SK-N-SH (cell line): Measurements from ENCODE around the gene CHGA. TPM values are rescaled to one million over a fixed set of nuclear protein-coding genes. Genes with fewer than 3 reads are reported as not detected.

ENCODE experiments used
- CTCF ChIA-PET: fragments of 300-600, 350-600 bp; formaldehyde crosslinking; extraction: SDS; loops from one replicate; lab custom pipeline; 2021; lab: Yijun Ruan, JAX
- POLR2A ChIA-PET: fragments of 350-600 bp; sonication (Branson Sonifier 250); formaldehyde crosslinking; extraction: SDS; loops from one replicate; lab custom pipeline; 2020; ENCODE audit warnings: antibody characterized with exemption, inconsistent platforms; lab: Yijun Ruan, JAX
- DNase-seq: peaks from one replicate; pipeline ENCODE4 v3.0.0; 2012
- H2AFZ ChIP-seq: fragments of 200-600 bp; sonication (generic); 2 replicates; pipeline ENCODE4 v1.8.1; 2016; ENCODE audit warnings: antibody characterized with exemption, mild to moderate bottlenecking, low read depth
- H3F3A ChIP-seq: fragments of 200-600 bp; sonication (generic); replicated peaks from 2 replicates; pipeline ENCODE3; 2016; ENCODE audit warnings: antibody characterized with exemption, mild to moderate bottlenecking; ENCODE audit not compliant: insufficient read depth
- H3K27ac ChIP-seq, 2 experiments: fragments of 200-500 bp in 1 of 2; fragments of 200-600 bp in 1 of 2; sonication (Bioruptor generic) in 1 of 2; sonication (generic), shearing (Covaris generic) in 1 of 2; 2 replicates each; pipeline versions ENCODE4 v1.5.1 to v1.6.1; 2014 to 2016; ENCODE audit warnings: low read depth in 2 of 2, inconsistent platforms in 1 of 2, low read length in 1 of 2, mild to moderate bottlenecking in 1 of 2, mixed read lengths in 1 of 2
- H3K27me3 ChIP-seq: fragments of 200-600 bp; sonication (generic), shearing (Covaris generic); 2 replicates; pipeline ENCODE4 v1.6.1; 2016; ENCODE audit warnings: mixed run types; ENCODE audit not compliant: insufficient read depth
- H3K36me3 ChIP-seq, 2 experiments: fragments of 200-500 bp in 1 of 2; fragments of 200-600 bp in 1 of 2; sonication (Bioruptor generic) in 1 of 2; sonication (generic) in 1 of 2; replicated peaks in 1 of 2; 2 replicates each; pipeline versions ENCODE3 to v1.5.1; 2014 to 2016; ENCODE audit warnings: low read length in 1 of 2, mild to moderate bottlenecking in 1 of 2; ENCODE audit not compliant: insufficient read depth in 2 of 2, control insufficient read depth in 1 of 2
- H3K4me1 ChIP-seq, 2 experiments: fragments of 200-500 bp in 1 of 2; fragments of 200-600 bp in 1 of 2; sonication (Bioruptor generic) in 1 of 2; sonication (generic), shearing (Covaris generic) in 1 of 2; 2 replicates each; pipeline versions ENCODE4 v1.5.1 to v1.6.1; 2014 to 2016; ENCODE audit warnings: low read depth in 1 of 2, low read length in 1 of 2, mixed run types in 1 of 2; ENCODE audit not compliant: insufficient read depth in 2 of 2, control insufficient read depth in 1 of 2
- H3K4me2 ChIP-seq: fragments of 200-600 bp; sonication (generic), shearing (Covaris generic); 2 replicates; pipeline ENCODE4 v1.6.1; 2017; ENCODE audit warnings: mixed run types
- H3K4me3 ChIP-seq, 2 experiments: fragments of 200-500 bp in 1 of 2; fragments of 200-600 bp in 1 of 2; sonication (Bioruptor generic) in 1 of 2; sonication (generic), shearing (Covaris generic) in 1 of 2; 2 replicates each; pipeline versions ENCODE4 v1.5.1 to v1.8.1; 2014 to 2016; ENCODE audit warnings: low read depth in 2 of 2, inconsistent platforms in 1 of 2, low read length in 1 of 2, mild to moderate bottlenecking in 1 of 2, mixed read lengths in 1 of 2, moderate library complexity in 1 of 2
- H3K79me2 ChIP-seq: fragments of 200-600 bp; sonication (generic); 2 replicates; pipeline ENCODE4 v1.8.1; 2017; ENCODE audit warnings: mild to moderate bottlenecking; ENCODE audit not compliant: insufficient read depth
- H3K9ac ChIP-seq: fragments of 200-600 bp; sonication (generic); 2 replicates; pipeline ENCODE4 v1.6.1; 2017; ENCODE audit warnings: mixed run types
- H3K9me2 ChIP-seq: fragments of 200-600 bp; sonication (generic); 2 replicates; pipeline ENCODE4 v1.6.1; 2017; ENCODE audit warnings: mixed run types
- H3K9me3 ChIP-seq: fragments of 200-600 bp; sonication (generic); 2 replicates; pipeline ENCODE4 v1.6.1; 2017; ENCODE audit warnings: mixed run types, mild to moderate bottlenecking, moderate library complexity
- H4K20me1 ChIP-seq: fragments of 200-600 bp; sonication (generic); 2 replicates; pipeline ENCODE4 v1.6.1; 2017; ENCODE audit warnings: mild to moderate bottlenecking, mixed run types; ENCODE audit not compliant: insufficient read depth
- CHD2 ChIP-seq: fragments of 150-350 bp; IDR thresholded peaks from 2 replicates; pipeline ENCODE4 v1.6.1; 2018; ENCODE audit warnings: low read length; ENCODE audit not compliant: partially characterized antibody
- ELF1 ChIP-seq: IDR thresholded peaks from 2 replicates; pipeline ENCODE4 v1.4.0; 2012
- EP300 ChIP-seq, 2 experiments: IDR thresholded peaks; 2 replicates each; pipeline versions ENCODE4 v1.4.0 to v1.6.1; 2012; ENCODE audit warnings: borderline replicate concordance in 1 of 2, low read depth in 1 of 2, low read length in 1 of 2
- FOSL2 ChIP-seq: IDR thresholded peaks from 2 replicates; pipeline ENCODE4 v1.4.0; 2012; ENCODE audit warnings: low read depth, mild to moderate bottlenecking, moderate library complexity, borderline replicate concordance
- FOXJ3 ChIP-seq: sonication (generic); formaldehyde crosslinking; IDR thresholded peaks from 2 replicates; pipeline ENCODE4 v1.5.1; 2020; ENCODE audit warnings: mild to moderate bottlenecking, missing genetic modification reagents
- GABPA ChIP-seq: IDR thresholded peaks from 2 replicates; pipeline ENCODE4 v1.4.0; 2012; ENCODE audit warnings: low read depth, mild to moderate bottlenecking
- GATA2 ChIP-seq: sonication (generic); formaldehyde crosslinking; IDR thresholded peaks from 2 replicates; pipeline ENCODE4 v1.5.0; 2020; ENCODE audit warnings: mild to moderate bottlenecking, missing genetic modification reagents
- IRF3 ChIP-seq: fragments of 150-350 bp; IDR thresholded peaks from 2 replicates; pipeline ENCODE4 v1.6.1; 2016; ENCODE audit warnings: mild to moderate bottlenecking, low read depth, low read length
- JUND ChIP-seq: IDR thresholded peaks from 2 replicates; pipeline ENCODE4 v1.4.0; 2012
- MAX ChIP-seq: IDR thresholded peaks from 2 replicates; pipeline ENCODE4 v1.4.0; 2012; ENCODE audit warnings: low read depth
- MEF2A ChIP-seq: IDR thresholded peaks from 2 replicates; pipeline ENCODE4 v1.4.0; 2012; ENCODE audit warnings: low read depth, borderline replicate concordance
- NFIC ChIP-seq: IDR thresholded peaks from 2 replicates; pipeline ENCODE4 v1.4.0; 2012; ENCODE audit warnings: borderline replicate concordance
- POLR2AphosphoS5 ChIP-seq: IDR thresholded peaks from 2 replicates; pipeline ENCODE4 v1.6.1; 2012; ENCODE audit warnings: low read depth, low read length
- RCOR1 ChIP-seq: fragments of 150-350 bp; IDR thresholded peaks from 2 replicates; pipeline ENCODE4 v1.6.1; 2017; ENCODE audit warnings: antibody characterized with exemption, low read length
- RFX5 ChIP-seq: IDR thresholded peaks from 2 replicates; pipeline ENCODE4 v1.6.1; 2012; ENCODE audit warnings: mild to moderate bottlenecking, improper control_type of control experiment, low read length
- RXRA ChIP-seq: IDR thresholded peaks from 2 replicates; pipeline ENCODE4 v1.4.0; 2012; ENCODE audit warnings: low read depth, mild to moderate bottlenecking, borderline replicate concordance
- SIN3A ChIP-seq: IDR thresholded peaks from 2 replicates; pipeline ENCODE4 v1.6.1; 2012; ENCODE audit warnings: low read depth, mild to moderate bottlenecking, low read length, moderate library complexity, borderline replicate concordance
- TAF1 ChIP-seq: IDR thresholded peaks from 2 replicates; pipeline ENCODE4 v1.6.1; 2012; ENCODE audit warnings: low read depth, mild to moderate bottlenecking, low read length, moderate library complexity, borderline replicate concordance
- WGBS: methylation state at CpG from one replicate; pipeline ENCODE4 v1.1.6; 2017; ENCODE audit warnings: low lambda C conversion rate; 5-methylcytosine and 5-hydroxymethylcytosine counted together
- polyA plus RNA-seq, 3 experiments: library from polyadenylated mRNA; depleted of rRNA; stranded (reverse); fragments of >200 nt; gene quantifications; 2 replicates each; pipeline ENCODE4 v1.2.3, GENCODE V29; 2012

The CHGA gene
- polyA plus RNA-seq, 1 of the 3 experiments (the other 2 are of a cell fraction), result 5.6 TPM

- H3K9me3 ChIP-seq, result no peaks in the 10 kb centered on the region
- peaks cover 3 to 61% of the 10 kb centered on the region in 2 experiments; a peak in 3 of 4 replicates for H3K4me1 ChIP-seq
- TF ChIP-seq FOXJ3 (CRISPR knock-in tag) (peak; percentile 81), RCOR1 (0 out of 2 replicates have a peak, but pooled peaks have one; percentile 16), ELF1 (no peak), EP300 (IDR thresholded peaks at IDR 0.05; ENCODE audit: borderline replicate concordance in 1 of 2, low read depth in 1 of 2, low read length in 1 of 2) (peak in 1 of 2 experiments; percentile 88; a peak in 2 of 4 replicates)
These were observed 41.5 kb downstream of the CHGA start for GRCh38 chr14:92964124-92965109.

GRCh38 chr14:92965281-92965680 lies 42.3 kb downstream of the CHGA start:
- POLR2A ChIA-PET, result interaction anchor here (1.6 kb wide), 1 partner anchor 21 kb away, joined by 4 read pairs; no protein-coding TSS in a partner anchor
- no peaks in the 10 kb centered on the region for H3K27me3 ChIP-seq
- no peak overlapping the region for H2AFZ ChIP-seq
- 66% methylated on average over 1 of the region's 1 CpG for WGBS
- no peaks in the 10 kb centered on the region for H3K9me3 ChIP-seq
- no peaks in the 10 kb centered on the region for H3K79me2 ChIP-seq
- no peaks in the 10 kb centered on the region for H3K36me3 ChIP-seq
- no peak overlapping the region for H3K4me3 ChIP-seq
- TF ChIP-seq ELF1, result no peak
- peak overlapping the region in 1 of 2 experiments; percentile 97; a peak in 2 of 4 replicates for H3K27ac ChIP-seq
- CTCF ChIA-PET, result interaction anchor here (0.8 to 1.6 kb wide), 4 partner anchors 9 to 165 kb away, joined by 3 to 6 read pairs (median 4); no protein-coding TSS in a partner anchor
- peaks cover 3 to 58% of the 10 kb centered on the region in 2 experiments; a peak in 3 of 4 replicates for H3K4me1 ChIP-seq
- H3K4me2 ChIP-seq, result no peak overlapping the region
- H4K20me1 ChIP-seq, result no peaks in the 10 kb centered on the region
- no peak overlapping the region for H3K9ac ChIP-seq
- DNase-seq, result no peak
- no peaks in the 10 kb centered on the region for H3K9me2 ChIP-seq
- no peaks in the 10 kb centered on the region for H3F3A ChIP-seq

More at GRCh38 chr14:92964124-92965109, 41.5 kb downstream of the CHGA start:
- DNase-seq, result peak; percentile 77
- Histone ChIP-seq H3K9ac (no peak overlapping the region), H3F3A (no peaks in the 10 kb centered on the region), H3K36me3 (no peaks in the 10 kb centered on the region), H3K9me2 (no peaks in the 10 kb centered on the region), H3K4me2 (no peak overlapping the region), H4K20me1 (no peaks in the 10 kb centered on the region), H2AFZ (no peak overlapping the region), H3K4me3 (no peak overlapping the region), H3K27me3 (no peaks in the 10 kb centered on the region), H3K27ac (peak overlapping the region in 1 of 2 experiments; percentile 97; a peak in 2 of 4 replicates), H3K79me2 (no peaks in the 10 kb centered on the region)
- POLR2A ChIA-PET, result interaction anchor here (0.7 to 1.6 kb wide), 4 partner anchors 10 to 45 kb away, joined by 3 to 5 read pairs (median 4); no protein-coding TSS in a partner anchor
- WGBS, result 86% methylated on average over 10 of the region's 12 CpGs
- CTCF ChIA-PET, result interaction anchor here (0.9 to 3.6 kb wide), 7 partner anchors 9 to 166 kb away, joined by 3 to 16 read pairs (median 5); no protein-coding TSS in a partner anchor

- POLR2A ChIA-PET, result no interaction called here
- 96% methylated on average over 2 of the region's 2 CpGs for WGBS
- TF ChIP-seq GATA2 (no peak), GABPA (no peak), MAX (no peak), MEF2A (no peak), NFIC (no peak), JUND (no peak), EP300 (IDR thresholded peaks at IDR 0.05; ENCODE audit: borderline replicate concordance in 1 of 2, low read depth in 1 of 2, low read length in 1 of 2) (no peak), POLR2AphosphoS5 (no peak), TAF1 (no peak), RCOR1 (no peak), FOSL2 (no peak), IRF3 (no peak), SIN3A (no peak), RXRA (no peak), CHD2 (no peak), RFX5 (no peak)
These were observed 44.5 kb downstream of the CHGA start for GRCh38 chr14:92967346-92967926.

More at GRCh38 chr14:92967346-92967926, 44.5 kb downstream of the CHGA start:
- H3K79me2 ChIP-seq, result no peaks in the 10 kb centered on the region
- H2AFZ ChIP-seq, result no peak overlapping the region
- H3K27me3 ChIP-seq, result no peaks in the 10 kb centered on the region
- CTCF ChIA-PET, result interaction anchor here (1.1 to 1.5 kb wide), 2 partner anchors 22 to 146 kb away, joined by 3 read pairs; no protein-coding TSS in a partner anchor
- H4K20me1 ChIP-seq, result no peaks in the 10 kb centered on the region
- no peak overlapping the region for H3K27ac ChIP-seq
- no peak overlapping the region for H3K4me3 ChIP-seq
- no peak for DNase-seq
- H3K4me1 ChIP-seq, result peaks cover 0 to 50% of the 10 kb centered on the region in 2 experiments; a peak in 2 of 4 replicates
- no peaks in the 10 kb centered on the region for H3K9me3 ChIP-seq
- no peaks in the 10 kb centered on the region for H3K9me2 ChIP-seq
- no peaks in the 10 kb centered on the region for H3F3A ChIP-seq
- H3K36me3 ChIP-seq, result no peaks in the 10 kb centered on the region
- no peak overlapping the region for H3K4me2 ChIP-seq
- H3K9ac ChIP-seq, result no peak overlapping the region
